Upper lobe of left lung (tissue), 6 donors: ENCODE data around the gene RASAL1. TPM values are rescaled to one million over a fixed set of nuclear protein-coding genes. Genes with fewer than 3 reads are reported as not detected.

Source experiments
- ATAC-seq, 2 donors: fragments of 200-7000 bp; cut with Tn5 transposase; one replicate each; pipeline ENCODE4 v1.9.1; 2022; ENCODE audit warnings: mild to moderate bottlenecking in 2 of 2, moderate library complexity in 2 of 2; ENCODE audit not compliant: low FRiP score in 2 of 2
- DNase-seq, 2 donors: peaks; one replicate each; pipeline ENCODE4 v3.0.0-alpha.2; 2019 to 2020
- H3K27ac ChIP-seq, 4 donors: fragments of 200-600 bp; sonication (generic); one replicate each; pipeline ENCODE4 v1.5.1; 2016 to 2019
- H3K27me3 ChIP-seq, 4 donors: fragments of 200-600 bp; sonication (generic); one replicate each; pipeline ENCODE4 v1.5.1; 2017 to 2019
- H3K36me3 ChIP-seq, 4 donors: fragments of 200-600 bp; sonication (generic); one replicate each; pipeline ENCODE4 v1.5.1; 2016 to 2019
- H3K4me1 ChIP-seq, 4 donors: fragments of 200-600 bp; sonication (generic); one replicate each; pipeline ENCODE4 v1.5.1; 2018 to 2019
- H3K4me3 ChIP-seq, 4 donors: fragments of 200-600 bp; sonication (generic); one replicate each; pipeline ENCODE4 v1.5.1; 2017 to 2019; ENCODE audit warnings: mild to moderate bottlenecking in 2 of 4, moderate library complexity in 1 of 4
- H3K9me3 ChIP-seq, 4 donors: fragments of 200-600 bp; sonication (generic); one replicate each; pipeline ENCODE4 v1.5.1; 2018 to 2019
- EP300 ChIP-seq, 4 donors: sonication (generic); formaldehyde crosslinking; IDR thresholded peaks; one replicate each; pipeline ENCODE4 v1.5.1; 2017; ENCODE audit warnings: antibody characterized with exemption in 4 of 4, control low read depth in 2 of 4
- POLR2A ChIP-seq, 4 donors: fragments of 450-650 bp; IDR thresholded peaks; one replicate each; pipeline ENCODE4 v1.5.1; 2016 to 2017; ENCODE audit warnings: antibody characterized with exemption in 4 of 4, mild to moderate bottlenecking in 2 of 4
- POLR2AphosphoS5 ChIP-seq, 2 donors: sonication (generic); formaldehyde crosslinking; IDR thresholded peaks; one replicate each; pipeline ENCODE4 v1.5.1; 2017; ENCODE audit warnings: antibody characterized with exemption in 2 of 2
- WGBS, 2 donors: methylation state at CpG; one replicate each; pipeline ENCODE4 v1.1.5; 2017 to 2018; 5-methylcytosine and 5-hydroxymethylcytosine counted together
- total RNA-seq, 6 donors: library from RNA; depleted of rRNA in 4 of 6; stranded (reverse); fragments of >200 nt in 4 of 6; gene quantifications; one replicate each; pipeline versions ENCODE4 v1.1.0 to v1.2.1, GENCODE V29; 2016 to 2021
- TF ChIP-seq, protein P1 (sequence below), 6 experiments: fragments of 450-650 bp in 4 of 6; fragments of 200-600 bp in 2 of 6; sonication (generic) in 2 of 6; IDR thresholded peaks; one replicate each; pipeline ENCODE4 v1.5.1; 2016 to 2019; ENCODE audit warnings: antibody characterized with exemption in 6 of 6
- donor health status: DM: no; HTN: no; CAD: no; lungs with moderate emphysema.
- donor health status: DM: no; HTN: yes; CAD: no; lungs with severe emphysema.

RASAL1 gene
- total RNA-seq, 6 donors from 2014 or later: 0.27 to 4.2 (median 0.60) TPM; not detected in 3

- H3K4me3 ChIP-seq: no peak overlapping the region
- peaks cover 0 to 10% (median 0%) of the 10 kb centered on the region in 4 donors for H3K27me3 ChIP-seq
- no peaks in the 10 kb centered on the region for H3K9me3 ChIP-seq
- peaks cover 0 to 14% (median 11%) of the 10 kb centered on the region in 4 donors for H3K4me1 ChIP-seq
- TF ChIP-seq, protein P1, sequence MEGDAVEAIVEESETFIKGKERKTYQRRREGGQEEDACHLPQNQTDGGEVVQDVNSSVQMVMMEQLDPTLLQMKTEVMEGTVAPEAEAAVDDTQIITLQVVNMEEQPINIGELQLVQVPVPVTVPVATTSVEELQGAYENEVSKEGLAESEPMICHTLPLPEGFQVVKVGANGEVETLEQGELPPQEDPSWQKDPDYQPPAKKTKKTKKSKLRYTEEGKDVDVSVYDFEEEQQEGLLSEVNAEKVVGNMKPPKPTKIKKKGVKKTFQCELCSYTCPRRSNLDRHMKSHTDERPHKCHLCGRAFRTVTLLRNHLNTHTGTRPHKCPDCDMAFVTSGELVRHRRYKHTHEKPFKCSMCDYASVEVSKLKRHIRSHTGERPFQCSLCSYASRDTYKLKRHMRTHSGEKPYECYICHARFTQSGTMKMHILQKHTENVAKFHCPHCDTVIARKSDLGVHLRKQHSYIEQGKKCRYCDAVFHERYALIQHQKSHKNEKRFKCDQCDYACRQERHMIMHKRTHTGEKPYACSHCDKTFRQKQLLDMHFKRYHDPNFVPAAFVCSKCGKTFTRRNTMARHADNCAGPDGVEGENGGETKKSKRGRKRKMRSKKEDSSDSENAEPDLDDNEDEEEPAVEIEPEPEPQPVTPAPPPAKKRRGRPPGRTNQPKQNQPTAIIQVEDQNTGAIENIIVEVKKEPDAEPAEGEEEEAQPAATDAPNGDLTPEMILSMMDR (IDR thresholded peaks at IDR 0.05): no peak
- no peak for TF ChIP-seq EP300 (IDR thresholded peaks at IDR 0.05)
- TF ChIP-seq POLR2AphosphoS5 (IDR thresholded peaks at IDR 0.05): no peak
- TF ChIP-seq POLR2A (IDR thresholded peaks at IDR 0.05): no peak
- 76 to 88% methylated on average over 2 of the region's 2 CpGs for WGBS, 2 donors
- no peak for DNase-seq
- no peak for ATAC-seq
- H3K36me3 ChIP-seq: no peaks in the 10 kb centered on the region
- no peak overlapping the region for H3K27ac ChIP-seq
Measured at GRCh38 chr12:113134071-113134470, 1.5 kb downstream of the RASAL1 start.

GRCh38 chr12:113133666-113134065, 1.9 kb downstream of the RASAL1 start:
- no peaks in the 10 kb centered on the region for H3K36me3 ChIP-seq
- DNase-seq (no peak), ATAC-seq (no peak)
- H3K27ac ChIP-seq: no peak overlapping the region
- peaks cover 0 to 14% (median 11%) of the 10 kb centered on the region in 4 donors for H3K4me1 ChIP-seq
- no peaks in the 10 kb centered on the region for H3K9me3 ChIP-seq
- peaks cover 0 to 10% (median 0%) of the 10 kb centered on the region in 4 donors for H3K27me3 ChIP-seq
- WGBS, 2 donors: 51 to 76% methylated on average over 2 to 3 of the region's 3 CpGs
- TF ChIP-seq POLR2AphosphoS5 (IDR thresholded peaks at IDR 0.05): no peak
- TF ChIP-seq, protein P1 (IDR thresholded peaks at IDR 0.05): no peak
- TF ChIP-seq EP300 (IDR thresholded peaks at IDR 0.05): no peak
- no peak for TF ChIP-seq POLR2A (IDR thresholded peaks at IDR 0.05)
- H3K4me3 ChIP-seq: no peak overlapping the region

DNA sequence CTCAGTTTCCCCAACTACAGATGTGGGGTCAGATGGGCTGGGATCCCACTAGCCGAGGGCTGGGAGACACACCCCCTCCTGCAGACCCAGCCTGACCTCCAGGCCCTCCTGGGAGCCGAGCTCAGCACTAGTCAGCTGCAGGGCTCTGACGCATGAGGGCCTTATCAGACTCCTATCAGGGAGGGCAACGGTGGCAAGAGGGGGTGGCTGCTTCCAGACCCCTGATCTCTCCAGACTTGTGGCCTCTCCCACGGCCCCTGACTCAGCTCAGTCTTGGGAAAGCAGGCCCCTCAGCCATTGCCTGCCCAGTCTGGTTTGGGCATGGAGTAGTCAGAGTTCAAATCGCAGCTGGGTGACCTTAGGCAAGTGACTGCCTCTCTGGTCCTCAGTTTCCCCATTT, 2.5 kb downstream of the RASAL1 start:
- DNase-seq (no peak), ATAC-seq (no peak)
- Histone ChIP-seq H3K27ac (no peak overlapping the region), H3K36me3 (no peaks in the 10 kb centered on the region), H3K27me3 (peaks cover 0 to 10% (median 0%) of the 10 kb centered on the region in 4 donors), H3K4me3 (no peak overlapping the region), H3K9me3 (no peaks in the 10 kb centered on the region), H3K4me1 (peaks cover 0 to 14% (median 11%) of the 10 kb centered on the region in 4 donors)
- 78% methylated on average over 4 to 5 of the region's 6 CpGs for WGBS, 2 donors
- TF ChIP-seq EP300 (IDR thresholded peaks at IDR 0.05) (no peak), POLR2AphosphoS5 (IDR thresholded peaks at IDR 0.05) (no peak), POLR2A (IDR thresholded peaks at IDR 0.05) (no peak)
- TF ChIP-seq, protein P1 (IDR thresholded peaks at IDR 0.05): no peak

DNA sequence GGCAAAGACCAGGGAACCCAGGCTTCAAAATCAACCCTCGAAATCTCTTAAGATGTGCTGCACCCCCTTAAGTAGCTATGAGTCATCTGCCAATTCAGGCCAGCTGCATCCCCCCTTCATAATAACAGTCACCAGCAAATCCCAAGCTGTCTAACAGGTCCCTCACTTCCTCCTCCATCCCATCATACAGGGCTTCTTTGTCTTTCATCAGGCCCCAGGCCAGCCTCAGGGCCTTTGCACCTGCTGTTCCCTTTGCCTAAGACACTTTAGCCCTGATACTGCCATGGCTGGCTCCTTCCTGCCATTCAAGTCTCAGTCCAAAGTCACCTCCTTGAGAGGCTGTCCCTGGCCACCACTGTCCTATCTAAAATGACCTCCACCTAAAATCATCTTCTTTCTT, 4.0 kb downstream of the RASAL1 start:
- Histone ChIP-seq H3K4me3 (no peak overlapping the region), H3K9me3 (no peaks in the 10 kb centered on the region), H3K27me3 (peaks cover 0 to 10% (median 0%) of the 10 kb centered on the region in 4 donors), H3K4me1 (peaks cover 0 to 14% (median 11%) of the 10 kb centered on the region in 4 donors), H3K36me3 (no peaks in the 10 kb centered on the region), H3K27ac (no peak overlapping the region)
- 30 to 78% methylated on average over 1 of the region's 1 CpG for WGBS, 2 donors
- DNase-seq (no peak), ATAC-seq (no peak)
- TF ChIP-seq POLR2AphosphoS5 (IDR thresholded peaks at IDR 0.05): no peak
- TF ChIP-seq, protein P1 (IDR thresholded peaks at IDR 0.05): no peak
- no peak for TF ChIP-seq EP300 (IDR thresholded peaks at IDR 0.05)
- TF ChIP-seq POLR2A (IDR thresholded peaks at IDR 0.05): no peak
